HEK293 (cell line): ENCODE data around the gene HPD.

Experiments used
- ELK4 ChIP-seq: IDR thresholded peaks from 2 replicates; pipeline ENCODE4 v1.6.1; 2011; ENCODE audit warnings: mild to moderate bottlenecking, low read depth, low read length, borderline replicate concordance
- YY1 ChIP-seq: fragments of 450-650 bp; formaldehyde crosslinking; IDR thresholded peaks from 2 replicates; pipeline ENCODE4 v1.5.1; 2018; ENCODE audit warnings: missing biosample characterization, missing genetic modification characterization
- ZNF555 ChIP-seq: fragments of 450-650 bp; formaldehyde crosslinking; conservative IDR thresholded peaks from 2 replicates; pipeline ENCODE4 v1.5.1; 2017; ENCODE audit warnings: missing biosample characterization, mild to moderate bottlenecking, missing genetic modification characterization, inconsistent platforms
- ZNF704 ChIP-seq: fragments of 450-650 bp; formaldehyde crosslinking; IDR thresholded peaks from 2 replicates; pipeline ENCODE4 v1.5.1; 2016; ENCODE audit warnings: missing biosample characterization, missing genetic modification characterization
- ZNF747 ChIP-seq: fragments of 450-650 bp; formaldehyde crosslinking; IDR thresholded peaks from 2 replicates; pipeline ENCODE4 v1.5.1; 2016; ENCODE audit warnings: missing biosample characterization, missing genetic modification characterization
- ZNF768 ChIP-seq: fragments of 450-650 bp; formaldehyde crosslinking; IDR thresholded peaks from 2 replicates; pipeline ENCODE4 v1.5.1; 2018; ENCODE audit warnings: missing biosample characterization, mild to moderate bottlenecking, missing genetic modification characterization
- TF ChIP-seq, protein P1 (sequence below): fragments of 450-650 bp; formaldehyde crosslinking; IDR thresholded peaks from 2 replicates; pipeline ENCODE4 v1.5.1; 2016; ENCODE audit warnings: missing biosample characterization, missing genetic modification characterization
- TF ChIP-seq, protein P2 (sequence below): fragments of 450-650 bp; formaldehyde crosslinking; IDR thresholded peaks from 2 replicates; pipeline ENCODE4 v1.5.1; 2016; ENCODE audit warnings: missing biosample characterization, missing genetic modification characterization

DNA sequence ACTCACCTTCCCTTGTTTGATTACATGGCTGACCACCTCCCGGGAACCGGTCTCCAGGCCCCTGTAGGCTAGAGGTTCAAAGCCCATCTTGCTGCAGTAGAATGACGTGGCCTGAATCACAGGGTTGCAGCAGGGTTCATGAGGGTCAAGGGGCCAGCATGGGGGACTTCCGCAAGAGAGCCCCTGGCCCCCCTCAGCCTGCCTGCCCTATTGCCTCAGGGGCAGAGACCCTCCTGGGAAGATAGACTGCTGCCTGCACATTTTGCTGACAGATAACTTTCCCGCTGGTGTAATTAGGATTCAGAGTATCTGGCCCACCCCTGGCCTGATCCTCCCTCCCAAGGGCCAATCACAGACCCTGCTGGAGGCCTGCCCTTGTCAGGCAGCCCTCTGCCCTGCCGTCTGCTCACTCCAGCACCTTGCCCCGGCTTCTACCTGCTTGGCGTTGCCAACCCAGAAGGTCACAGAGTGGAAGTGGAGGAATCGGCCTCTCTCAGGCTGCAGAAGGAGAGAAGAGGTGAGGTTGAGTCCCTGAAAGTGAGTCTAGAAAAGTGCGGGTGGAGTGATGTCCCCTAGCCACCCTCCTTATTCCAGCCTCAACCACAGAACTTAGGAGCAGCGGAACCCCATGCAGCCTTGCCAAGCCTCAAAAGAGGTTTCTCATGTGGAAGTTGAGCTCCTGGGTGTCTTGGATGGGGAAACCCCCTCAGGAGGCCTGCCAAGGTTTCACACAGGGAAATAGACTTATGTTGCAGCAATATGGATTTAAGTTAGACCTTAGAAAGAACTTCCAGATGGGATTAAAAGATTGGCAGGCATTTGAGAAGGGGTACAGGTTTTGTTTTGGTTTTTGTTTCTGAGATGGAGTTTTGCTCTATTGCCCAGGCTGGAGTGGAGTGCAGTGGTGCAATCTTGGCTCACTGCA, 1.1 kb downstream of the HPD start:
- TF ChIP-seq, protein P1, sequence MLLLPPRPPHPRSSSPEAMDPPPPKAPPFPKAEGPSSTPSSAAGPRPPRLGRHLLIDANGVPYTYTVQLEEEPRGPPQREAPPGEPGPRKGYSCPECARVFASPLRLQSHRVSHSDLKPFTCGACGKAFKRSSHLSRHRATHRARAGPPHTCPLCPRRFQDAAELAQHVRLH (tag by site-specific recombination) = no peak
- no peak for TF ChIP-seq ZNF768 (tag by site-specific recombination)
- TF ChIP-seq, protein P2, sequence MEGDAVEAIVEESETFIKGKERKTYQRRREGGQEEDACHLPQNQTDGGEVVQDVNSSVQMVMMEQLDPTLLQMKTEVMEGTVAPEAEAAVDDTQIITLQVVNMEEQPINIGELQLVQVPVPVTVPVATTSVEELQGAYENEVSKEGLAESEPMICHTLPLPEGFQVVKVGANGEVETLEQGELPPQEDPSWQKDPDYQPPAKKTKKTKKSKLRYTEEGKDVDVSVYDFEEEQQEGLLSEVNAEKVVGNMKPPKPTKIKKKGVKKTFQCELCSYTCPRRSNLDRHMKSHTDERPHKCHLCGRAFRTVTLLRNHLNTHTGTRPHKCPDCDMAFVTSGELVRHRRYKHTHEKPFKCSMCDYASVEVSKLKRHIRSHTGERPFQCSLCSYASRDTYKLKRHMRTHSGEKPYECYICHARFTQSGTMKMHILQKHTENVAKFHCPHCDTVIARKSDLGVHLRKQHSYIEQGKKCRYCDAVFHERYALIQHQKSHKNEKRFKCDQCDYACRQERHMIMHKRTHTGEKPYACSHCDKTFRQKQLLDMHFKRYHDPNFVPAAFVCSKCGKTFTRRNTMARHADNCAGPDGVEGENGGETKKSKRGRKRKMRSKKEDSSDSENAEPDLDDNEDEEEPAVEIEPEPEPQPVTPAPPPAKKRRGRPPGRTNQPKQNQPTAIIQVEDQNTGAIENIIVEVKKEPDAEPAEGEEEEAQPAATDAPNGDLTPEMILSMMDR (tag by site-specific recombination) = no peak
- no peak for TF ChIP-seq ZNF555 (tag by site-specific recombination)
- TF ChIP-seq ZNF704 (tag by site-specific recombination) = no peak
- no peak for TF ChIP-seq YY1
- TF ChIP-seq ZNF747 (tag by site-specific recombination) = no peak
- no peak for TF ChIP-seq ELK4
